ENCODE measurements around the gene FAM120B. TPM values are rescaled to one million over a fixed set of nuclear protein-coding genes. Genes with fewer than 3 reads are reported as not detected.
A peak's percentile ranks its signal among the peaks of the same experiment; 100 is the strongest.

Gene FAM120B
- total RNA-seq, 1 experiment from 2014 or later: 25.2 TPM

DNA sequence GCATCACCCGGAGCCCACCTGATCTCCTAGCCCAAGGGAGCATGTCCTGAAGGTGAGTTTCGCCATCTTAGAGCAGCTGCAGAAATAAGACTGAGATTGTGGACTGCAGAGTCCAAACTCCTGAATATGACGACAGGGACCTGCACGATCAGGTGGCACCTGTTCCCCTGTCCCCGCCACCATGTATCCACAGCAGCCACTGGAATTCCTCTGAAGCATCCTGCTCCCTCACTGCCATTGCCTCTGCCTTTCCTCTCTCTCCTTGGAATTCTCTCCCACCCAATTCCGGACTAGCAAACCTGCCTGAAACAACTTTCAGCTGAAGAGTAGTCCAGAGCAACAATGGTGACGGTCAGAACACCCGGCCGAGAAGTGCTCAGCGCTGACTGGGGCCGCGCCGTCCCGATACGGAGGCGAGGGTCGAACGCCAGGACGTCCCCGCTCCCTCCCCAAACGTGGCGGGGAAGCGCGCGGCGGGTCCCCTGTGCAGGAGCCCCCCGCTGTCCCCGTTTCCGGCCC is 694 bp upstream of the FAM120B start:
- Histone ChIP-seq H3K27me3 (ENCODE audit: insufficient read depth, low read length) (no peaks in the 10 kb centered on the region), H3K79me2 (ENCODE audit: insufficient read depth, low read length) (peaks cover 43% of the 10 kb centered on the region), H2AFZ (ENCODE audit: low read depth, low read length, poor library complexity, severe bottlenecking) (no peak overlapping the region), H3K36me3 (ENCODE audit: control insufficient read depth in 1 of 2, insufficient read depth in 2 of 2, low read length in 2 of 2) (no peaks in the 10 kb centered on the region), H3K4me2 (ENCODE audit: low read length) (peak overlapping the region; percentile 81), H3K4me1 (ENCODE audit: control insufficient read depth in 1 of 2, insufficient read depth in 2 of 2, low read length in 2 of 2) (peaks cover 10 to 24% of the 10 kb centered on the region in 2 experiments), H3K9me3 (ENCODE audit: control insufficient read depth in 1 of 2, insufficient read depth in 1 of 2, low read depth in 1 of 2, low read length in 2 of 2) (peaks cover 0 to 4% of the 10 kb centered on the region in 2 experiments; a peak in 1 of 4 replicates), H3K9ac (ENCODE audit: low read length) (peak overlapping the region; percentile 94), H3K4me3 (replicated peaks in 1 of 2; ENCODE audit: low read depth in 1 of 2, low read length in 2 of 2) (peak overlapping the region; percentile 98 to 99), H3K27ac (ENCODE audit: low read depth, low read length) (peak overlapping the region; percentile 19; the same call in 1 of the 2 replicates), H3K9me2 (ENCODE audit: insufficient read depth) (no peaks in the 10 kb centered on the region), H4K20me1 (ENCODE audit: insufficient read depth) (no peaks in the 10 kb centered on the region)
- no TSS peak for BruUV-seq (replicated peaks)
- POLR2A ChIA-PET: no interaction called here
- CTCF ChIA-PET: no interaction called here
- intact Hi-C loops (cut with micrococcal nuclease): loop anchor here (10.0 kb wide), 1 partner anchor 511 kb away; no protein-coding TSS in a partner anchor
- no peak for DNase-seq (ENCODE audit: low read depth, low spot score)
- ATAC-seq: peak; percentile 3; the same call in 1 of the 2 replicates
- RAD21 ChIA-PET (ENCODE audit: low non-redundant PET in 1 of 2, low total read pairs in 2 of 2, uncharacterized antibody in 2 of 2, unreplicated experiment in 2 of 2): no interaction called here
- TF ChIP-seq ZFX (IDR thresholded peaks at IDR 0.05) (no peak), SP1 (IDR thresholded peaks at IDR 0.05; ENCODE audit: low read depth) (no peak), ELF1 (IDR thresholded peaks at IDR 0.05; ENCODE audit: borderline replicate concordance, low read depth) (no peak), ATF3 (IDR thresholded peaks at IDR 0.05) (no peak), POLR2AphosphoS5 (IDR thresholded peaks at IDR 0.05; ENCODE audit: low read depth, low read length) (no peak), EZH2 (IDR thresholded peaks at IDR 0.05) (no peak), RAD21 (IDR thresholded peaks at IDR 0.05; ENCODE audit: low read depth) (no peak), YY1 (IDR thresholded peaks at IDR 0.05; ENCODE audit: extremely low read depth, insufficient replicate concordance, low read depth, low read length) (no peak), EZH2phosphoT487 (IDR thresholded peaks at IDR 0.05; ENCODE audit: borderline replicate concordance) (no peak), ZBTB33 (IDR thresholded peaks at IDR 0.05; ENCODE audit: extremely low read depth, insufficient replicate concordance, low read length) (no peak), SIN3A (IDR thresholded peaks at IDR 0.05; ENCODE audit: low read depth) (no peak), SRF (IDR thresholded peaks at IDR 0.05; ENCODE audit: low read depth) (no peak), POLR2A (IDR thresholded peaks at IDR 0.05; ENCODE audit: borderline replicate concordance, extremely low read depth, insufficient read depth, insufficient read length) (no peak), EGR1 (IDR thresholded peaks at IDR 0.05; ENCODE audit: low read depth) (no peak), CBX3 (IDR thresholded peaks at IDR 0.05; ENCODE audit: low read depth) (no peak), JUND (IDR thresholded peaks at IDR 0.05) (no peak), MAX (IDR thresholded peaks at IDR 0.05) (no peak), TCF7L2 (IDR thresholded peaks at IDR 0.05; ENCODE audit: borderline replicate concordance, extremely low read depth, insufficient read depth, insufficient read length) (no peak), CTCF (IDR thresholded peaks at IDR 0.05 in 2 of 3, conservative IDR thresholded peaks at IDR 0.05 in 1 of 3; ENCODE audit: borderline replicate concordance in 1 of 3, insufficient read depth in 1 of 3, low read depth in 2 of 3, low read length in 2 of 3) (no peak)
- TF ChIP-seq, protein P1, sequence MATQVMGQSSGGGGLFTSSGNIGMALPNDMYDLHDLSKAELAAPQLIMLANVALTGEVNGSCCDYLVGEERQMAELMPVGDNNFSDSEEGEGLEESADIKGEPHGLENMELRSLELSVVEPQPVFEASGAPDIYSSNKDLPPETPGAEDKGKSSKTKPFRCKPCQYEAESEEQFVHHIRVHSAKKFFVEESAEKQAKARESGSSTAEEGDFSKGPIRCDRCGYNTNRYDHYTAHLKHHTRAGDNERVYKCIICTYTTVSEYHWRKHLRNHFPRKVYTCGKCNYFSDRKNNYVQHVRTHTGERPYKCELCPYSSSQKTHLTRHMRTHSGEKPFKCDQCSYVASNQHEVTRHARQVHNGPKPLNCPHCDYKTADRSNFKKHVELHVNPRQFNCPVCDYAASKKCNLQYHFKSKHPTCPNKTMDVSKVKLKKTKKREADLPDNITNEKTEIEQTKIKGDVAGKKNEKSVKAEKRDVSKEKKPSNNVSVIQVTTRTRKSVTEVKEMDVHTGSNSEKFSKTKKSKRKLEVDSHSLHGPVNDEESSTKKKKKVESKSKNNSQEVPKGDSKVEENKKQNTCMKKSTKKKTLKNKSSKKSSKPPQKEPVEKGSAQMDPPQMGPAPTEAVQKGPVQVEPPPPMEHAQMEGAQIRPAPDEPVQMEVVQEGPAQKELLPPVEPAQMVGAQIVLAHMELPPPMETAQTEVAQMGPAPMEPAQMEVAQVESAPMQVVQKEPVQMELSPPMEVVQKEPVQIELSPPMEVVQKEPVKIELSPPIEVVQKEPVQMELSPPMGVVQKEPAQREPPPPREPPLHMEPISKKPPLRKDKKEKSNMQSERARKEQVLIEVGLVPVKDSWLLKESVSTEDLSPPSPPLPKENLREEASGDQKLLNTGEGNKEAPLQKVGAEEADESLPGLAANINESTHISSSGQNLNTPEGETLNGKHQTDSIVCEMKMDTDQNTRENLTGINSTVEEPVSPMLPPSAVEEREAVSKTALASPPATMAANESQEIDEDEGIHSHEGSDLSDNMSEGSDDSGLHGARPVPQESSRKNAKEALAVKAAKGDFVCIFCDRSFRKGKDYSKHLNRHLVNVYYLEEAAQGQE (IDR thresholded peaks at IDR 0.05; ENCODE audit: low read depth): no peak

All from HCT116 (cell line).